Activated CD8-positive, alpha-beta memory T cell treated with anti-CD3 and anti-CD28 coated beads, Interleukin-2, amount 50 U/mL, for 4 hours (primary cell): Measurements from ENCODE around the gene PLEKHM3.
"Not testable (repeated sequence)": the region's sequence is repeated elsewhere in the genome, so short reads cannot be mapped to it uniquely, and the experiment has no call there.

Source experiments
- DNase-seq: peaks from one replicate; pipeline ENCODE4 v3.0.0-alpha.2; 2020

The PLEKHM3 gene

GRCh38 chr2:207813942-207814341 lies 211.4 kb downstream of the PLEKHM3 start:
- no peak for DNase-seq

DNA sequence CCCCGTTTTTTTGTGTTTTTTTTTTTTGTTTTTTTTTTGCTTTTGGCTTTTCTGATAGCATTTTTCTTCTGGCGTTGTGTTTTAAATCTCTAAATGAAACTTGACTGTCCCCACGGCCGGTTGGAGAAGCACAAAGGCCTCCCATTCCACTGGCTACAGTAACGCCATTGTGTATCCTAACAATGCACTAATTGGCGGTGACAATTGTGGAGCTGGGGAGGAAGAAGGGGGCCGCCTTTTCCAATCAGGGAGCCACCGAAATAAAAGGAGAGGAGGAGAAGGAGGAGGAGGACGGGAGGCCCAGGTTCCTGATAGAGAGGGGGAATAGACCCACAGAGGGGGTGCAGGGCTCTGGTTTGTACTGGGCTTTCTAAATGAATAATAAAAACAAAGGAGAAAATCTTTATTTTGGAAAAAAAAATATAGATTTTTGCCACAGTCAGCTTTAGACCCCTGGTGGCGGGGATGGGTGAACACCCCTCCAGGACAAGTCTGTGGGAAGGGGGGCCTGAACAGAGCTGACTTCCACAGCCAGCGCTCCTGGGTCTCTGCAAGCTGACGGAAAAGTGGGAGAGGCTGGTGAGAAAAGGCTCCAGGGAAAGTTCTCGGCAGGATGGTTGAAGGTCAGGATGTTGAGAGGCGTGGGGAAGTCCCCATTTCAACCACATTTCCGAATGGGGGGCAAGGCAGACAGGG lies 212.0 kb downstream of the PLEKHM3 start:
- no peak for DNase-seq

- no peak for DNase-seq
These were observed 212.6 kb downstream of the PLEKHM3 start for GRCh38 chr2:207812726-207813080.

- DNase-seq: no peak
These were observed 213.1 kb downstream of the PLEKHM3 start for GRCh38 chr2:207812058-207812725.

DNA sequence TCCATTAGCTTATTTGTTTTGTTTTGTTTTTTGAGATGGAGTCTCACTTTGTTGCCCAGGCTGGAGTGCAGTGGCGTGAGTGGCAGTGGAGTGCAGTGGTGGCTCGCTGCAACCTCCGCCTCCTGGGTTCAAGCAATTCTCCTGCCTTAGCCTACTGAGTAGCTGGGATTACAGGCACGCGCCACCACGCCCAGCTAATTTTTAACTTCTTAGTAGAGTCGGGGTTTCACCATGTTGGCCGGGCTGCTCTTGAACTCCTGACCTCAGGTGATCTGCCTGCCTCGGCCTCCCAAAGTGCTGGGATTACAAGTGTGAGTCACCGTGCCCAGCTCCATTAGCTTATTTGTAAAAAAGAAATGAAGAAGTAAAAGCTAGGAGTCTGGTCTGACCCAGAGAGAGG lies 213.7 kb downstream of the PLEKHM3 start:
- DNase-seq: not testable (repeated sequence)

GRCh38 chr2:207810200-207810788 lies 215.0 kb downstream of the PLEKHM3 start:
- no peak for DNase-seq

GRCh38 chr2:207808119-207808518 lies 217.2 kb downstream of the PLEKHM3 start:
- no peak for DNase-seq

GRCh38 chr2:207807516-207807915 lies 217.8 kb downstream of the PLEKHM3 start:
- no peak for DNase-seq

DNA sequence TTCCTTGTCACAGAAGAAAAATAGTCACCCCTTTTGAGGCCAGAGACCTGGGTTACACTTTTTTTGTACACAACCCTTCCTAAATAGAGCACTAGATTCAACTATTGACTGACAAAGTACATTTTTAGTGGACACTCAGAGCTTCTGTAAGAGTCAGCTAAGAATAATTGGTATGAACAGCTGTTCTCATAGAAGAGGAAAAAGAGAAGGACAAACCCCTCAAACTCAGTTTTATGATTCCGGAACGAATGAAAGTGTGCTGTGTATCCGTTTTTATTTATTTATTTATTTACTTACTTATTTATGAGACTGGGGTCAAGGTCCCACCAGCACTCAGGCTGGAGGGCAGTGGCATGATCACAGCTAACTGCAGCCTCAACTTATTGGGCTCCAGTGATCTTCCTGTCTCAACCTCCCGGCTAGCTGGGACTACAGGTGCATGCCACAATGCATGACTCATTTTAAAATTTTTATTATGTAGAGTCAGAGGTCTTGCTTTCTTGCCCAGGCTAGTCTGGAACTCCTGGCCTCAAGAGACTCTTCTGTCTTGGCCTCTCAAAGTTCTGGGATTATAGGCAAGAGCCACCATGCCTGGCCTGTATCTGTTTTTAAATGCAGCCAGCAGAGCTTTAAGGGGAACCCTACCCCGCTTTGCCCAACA lies 219.6 kb downstream of the PLEKHM3 start:
- no peak for DNase-seq

DNA sequence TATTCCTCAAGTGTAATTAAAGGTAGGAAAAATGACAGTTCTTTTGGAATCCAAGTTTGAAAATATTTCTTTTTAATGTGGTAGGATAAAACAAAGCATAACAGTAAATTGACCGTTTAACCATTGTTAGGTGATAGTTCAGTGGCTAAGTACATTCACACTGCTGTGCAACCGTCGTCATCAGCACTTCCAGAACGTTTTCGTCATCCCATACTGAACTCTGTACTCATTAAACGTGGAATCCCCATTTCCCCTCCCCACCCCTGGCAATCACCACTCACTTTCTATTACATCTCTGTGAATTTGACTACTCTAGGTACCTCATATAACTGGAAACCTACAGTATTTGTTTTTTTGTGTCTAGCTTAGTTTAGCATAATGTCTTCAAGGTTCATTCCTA lies 222.7 kb downstream of the PLEKHM3 start:
- no peak for DNase-seq

- DNase-seq: no peak
These were observed 224.1 kb downstream of the PLEKHM3 start for GRCh38 chr2:207801259-207801658.

- no peak for DNase-seq
These were observed 228.6 kb downstream of the PLEKHM3 start for GRCh38 chr2:207796585-207797350.

GRCh38 chr2:207792244-207792785 lies 233.0 kb downstream of the PLEKHM3 start:
- DNase-seq: no peak

GRCh38 chr2:207791579-207792243 lies 233.6 kb downstream of the PLEKHM3 start:
- no peak for DNase-seq

GRCh38 chr2:207790898-207791297 lies 234.4 kb downstream of the PLEKHM3 start:
- no peak for DNase-seq

- DNase-seq: no peak
These were observed 237.5 kb downstream of the PLEKHM3 start for GRCh38 chr2:207787800-207788199.

DNA sequence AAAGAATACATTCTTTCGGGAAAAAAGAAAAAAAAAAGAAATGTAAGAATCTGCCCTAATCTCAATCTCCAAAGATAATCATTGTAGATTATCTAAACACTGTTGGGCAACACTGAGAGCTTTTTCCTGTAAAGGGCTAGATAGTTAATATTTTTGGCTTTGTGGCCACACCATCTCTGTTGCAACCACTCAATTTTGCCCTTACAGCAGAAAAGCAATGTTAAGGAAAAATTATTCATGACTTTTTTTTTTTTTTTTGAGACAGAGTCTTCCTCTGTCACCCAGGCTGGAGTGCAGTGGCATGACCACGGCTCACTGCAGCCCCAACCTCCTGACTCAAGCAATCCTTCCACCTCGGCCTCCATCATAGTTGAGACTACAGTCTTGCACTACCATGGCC lies 238.3 kb downstream of the PLEKHM3 start:
- DNase-seq: no peak

DNA sequence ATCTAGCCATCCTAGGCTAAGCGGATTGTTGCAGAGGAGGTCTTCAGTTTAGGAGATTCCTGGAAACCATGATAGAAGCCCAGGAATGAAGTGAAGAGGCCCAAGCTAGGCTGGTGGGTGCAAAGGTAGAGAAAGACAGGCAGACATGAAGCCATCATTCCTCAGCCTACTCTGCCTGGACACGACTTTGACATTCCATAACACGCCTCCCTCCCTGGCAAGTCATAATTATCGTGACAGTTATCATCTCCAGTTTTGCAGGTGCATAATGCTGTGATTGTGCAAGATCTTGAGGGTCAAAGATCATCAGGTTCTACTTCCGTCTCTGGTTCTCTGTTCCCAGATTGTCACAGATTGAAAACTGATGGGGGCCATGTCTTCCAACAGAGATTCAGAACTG lies 240.4 kb downstream of the PLEKHM3 start:
- no peak for DNase-seq

DNA sequence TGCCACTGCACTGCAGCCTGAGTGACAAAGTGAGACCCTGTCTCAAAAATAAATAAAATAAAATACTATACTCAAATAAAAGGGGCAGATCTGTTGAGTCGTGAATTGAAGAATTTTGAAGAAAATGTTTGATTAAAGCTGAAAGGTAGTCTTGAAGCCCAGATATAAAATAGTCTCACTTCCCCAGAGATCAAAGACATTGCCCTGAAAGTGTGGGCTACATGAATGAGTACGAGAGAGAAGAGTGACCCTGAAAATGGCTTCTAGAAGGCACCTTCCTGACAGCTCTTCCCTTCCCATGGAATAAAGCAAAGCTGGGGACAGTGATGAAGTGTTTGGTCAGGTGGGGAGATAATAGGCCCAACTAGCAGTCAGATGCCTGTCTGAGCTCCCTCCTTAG lies 241.8 kb downstream of the PLEKHM3 start:
- DNase-seq: no peak

GRCh38 chr2:207782238-207783030 lies 242.9 kb downstream of the PLEKHM3 start:
- no peak for DNase-seq

- no peak for DNase-seq
These were observed 245.8 kb downstream of the PLEKHM3 start for GRCh38 chr2:207779523-207779922.
